CD4-positive, alpha-beta T cell treated with Interleukin-4 for 4 hours (primary cell): ENCODE results near the gene LTBP2.
"Not testable (repeated sequence)": the region's sequence is repeated elsewhere in the genome, so short reads cannot be mapped to it uniquely, and the experiment has no call there.

ENCODE experiments used
- DNase-seq: peaks from one replicate; pipeline ENCODE4 v3.0.0-alpha.2; 2020

LTBP2 gene

DNA sequence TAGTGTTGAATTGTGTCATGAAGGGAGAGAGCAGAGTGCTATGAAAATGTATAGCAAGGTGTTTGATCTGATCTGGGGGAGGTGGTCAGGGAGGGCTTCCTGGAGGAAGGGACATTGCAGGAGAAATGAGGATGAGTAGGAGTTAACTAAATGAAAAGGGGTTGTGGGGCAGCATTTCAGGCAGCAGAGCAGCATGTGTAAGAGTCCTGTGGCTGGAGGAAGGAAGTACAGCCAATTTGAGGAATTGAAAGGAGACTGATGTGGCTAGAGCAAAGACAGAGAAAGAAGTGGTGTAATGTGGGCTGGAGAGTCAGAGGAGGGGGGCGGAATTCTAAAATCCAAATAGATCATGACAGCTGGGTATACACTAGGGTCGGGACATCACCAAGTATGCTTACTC is 139.4 kb downstream of the LTBP2 start:
- DNase-seq: no peak

DNA sequence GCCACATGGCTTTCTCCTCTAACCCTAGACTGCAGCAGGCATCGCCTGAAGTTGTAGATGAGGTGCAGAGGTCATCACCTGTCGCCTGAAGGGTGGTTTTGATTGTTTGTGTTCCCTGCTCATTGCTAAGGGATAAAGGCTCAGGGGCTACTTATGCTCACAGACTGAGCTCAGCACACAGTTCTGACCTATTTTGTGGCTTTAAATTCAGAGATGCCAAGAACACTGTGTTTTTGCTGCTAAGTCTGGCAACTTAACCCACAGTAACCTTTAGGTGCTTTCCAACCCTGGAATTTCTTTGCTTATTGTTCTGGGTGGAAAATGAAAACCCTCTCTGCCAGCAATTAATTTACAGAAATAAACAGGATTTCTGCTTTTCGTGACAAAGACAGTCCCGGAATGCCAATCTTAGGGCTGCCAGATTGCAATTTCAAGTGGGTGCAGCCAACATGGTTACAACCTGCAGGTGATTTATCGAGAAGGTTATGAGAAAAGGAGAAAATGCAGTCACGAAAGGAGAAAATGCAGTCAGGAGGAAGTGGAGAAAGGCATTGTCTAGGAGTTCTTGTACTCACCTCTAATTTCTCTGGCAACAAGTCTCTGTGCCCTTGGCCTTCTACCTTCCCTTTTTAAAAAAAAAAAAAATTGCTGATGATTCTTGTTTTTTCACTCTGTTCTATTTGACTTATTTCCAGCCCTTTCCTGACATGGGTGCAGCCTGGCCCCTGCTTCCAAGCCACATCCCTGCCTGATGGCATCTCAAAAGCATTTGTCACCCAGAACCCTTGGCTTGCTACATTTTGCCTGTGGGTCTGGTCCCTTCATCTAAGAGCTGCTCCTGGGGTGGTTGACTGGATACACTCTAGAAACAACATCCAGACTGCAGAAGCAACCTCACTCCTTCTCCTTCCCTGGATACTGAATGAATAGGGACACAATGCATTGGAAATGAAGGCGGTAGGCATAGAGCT is 142.2 kb downstream of the LTBP2 start:
- no peak for DNase-seq

DNA sequence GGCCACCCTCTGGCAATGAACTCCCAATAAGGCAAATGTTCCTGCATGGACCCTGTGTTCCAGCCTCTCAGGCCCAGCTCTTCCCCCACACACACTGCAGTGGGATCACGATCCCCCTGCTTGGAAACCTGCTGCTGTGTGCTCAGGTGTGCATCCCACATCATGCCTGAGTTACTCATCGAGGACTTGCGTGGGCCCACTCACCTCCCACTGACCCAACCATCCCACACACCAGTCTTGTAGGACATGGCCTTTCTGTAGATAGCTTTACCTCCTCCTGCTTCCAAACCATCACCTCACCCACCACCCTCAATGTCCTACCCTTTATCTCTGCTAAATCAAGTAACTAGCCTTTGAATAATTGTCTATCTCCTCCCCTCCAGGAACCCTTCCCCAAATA is 143.5 kb downstream of the LTBP2 start:
- no peak for DNase-seq

DNA sequence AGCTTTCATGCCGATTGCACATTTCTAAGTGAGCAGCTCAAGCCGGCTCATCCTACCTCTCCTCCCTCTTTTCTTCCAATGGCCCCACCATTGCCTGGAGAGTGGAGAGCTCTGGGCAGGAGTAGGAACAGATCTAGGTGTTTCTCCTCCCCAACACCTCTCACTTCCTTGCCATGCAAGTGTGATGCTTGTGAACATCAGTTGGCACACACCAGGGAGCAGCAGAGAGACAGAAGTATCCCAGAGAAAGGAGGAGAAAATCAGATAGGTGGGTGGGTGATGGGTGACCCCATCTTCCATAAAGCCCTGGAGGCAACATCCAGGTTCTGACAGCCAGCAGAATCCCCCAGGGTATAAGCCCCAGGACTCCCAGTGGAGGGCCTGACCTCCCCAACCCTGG is 146.7 kb downstream of the LTBP2 start:
- no peak for DNase-seq

DNA sequence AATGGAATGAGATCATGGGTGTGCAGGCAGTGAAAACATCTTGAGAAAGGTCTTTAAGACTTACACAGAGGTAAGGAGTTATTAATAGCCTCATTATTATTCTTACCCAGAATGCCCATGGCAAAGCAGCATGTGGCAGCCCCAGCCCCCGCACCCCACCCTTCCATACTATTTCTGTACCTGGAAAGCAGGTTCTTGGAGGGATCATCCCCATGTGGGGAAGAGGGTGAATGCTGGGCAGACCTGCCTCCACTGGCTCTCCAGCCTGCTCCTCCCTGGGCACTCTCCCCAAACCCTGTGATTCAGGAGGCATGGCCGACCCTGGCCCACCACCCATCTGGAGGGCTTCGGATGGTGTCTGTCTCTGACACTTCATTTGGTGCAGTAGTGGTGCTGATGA is 147.3 kb downstream of the LTBP2 start:
- no peak for DNase-seq

DNA sequence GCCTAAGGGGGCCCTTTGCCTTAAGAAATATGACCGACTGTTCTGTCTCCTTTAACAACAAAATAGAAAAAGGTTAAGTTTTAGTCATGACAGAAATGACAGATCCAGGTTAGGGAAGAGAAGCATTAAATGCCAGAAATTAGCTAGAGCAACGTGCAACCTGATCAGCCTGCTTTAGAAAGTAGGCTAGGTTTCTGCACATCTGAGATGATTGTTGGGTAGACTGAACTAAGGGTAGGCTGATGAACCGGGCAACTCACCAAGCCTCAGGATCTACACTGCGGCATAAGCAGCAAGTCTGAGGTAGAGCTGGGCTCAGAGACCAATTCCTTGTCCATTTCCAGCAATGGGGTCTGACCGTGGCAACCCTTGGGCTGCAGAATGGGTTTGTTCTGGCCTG is 148.3 kb downstream of the LTBP2 start:
- no peak for DNase-seq

DNA sequence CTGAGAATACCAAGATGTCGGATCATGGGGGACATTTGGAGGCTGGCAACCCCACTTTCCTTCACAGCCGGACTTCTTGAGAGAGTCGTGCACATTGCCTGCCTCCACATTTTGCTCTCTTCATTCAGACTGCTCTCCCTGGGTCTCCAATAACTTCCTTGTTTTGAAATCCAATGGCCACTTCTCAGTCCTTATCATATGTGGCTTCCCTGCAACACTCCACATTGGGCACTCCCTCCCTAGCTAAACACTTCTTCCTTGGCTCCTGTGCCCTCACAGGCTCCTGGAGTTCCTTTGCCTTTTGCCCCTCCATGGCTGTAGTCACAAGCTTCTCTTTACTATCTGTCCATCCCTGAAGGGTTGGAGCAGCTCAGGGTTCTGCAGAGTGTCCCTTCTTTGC is 149.0 kb downstream of the LTBP2 start:
- no peak for DNase-seq

DNA sequence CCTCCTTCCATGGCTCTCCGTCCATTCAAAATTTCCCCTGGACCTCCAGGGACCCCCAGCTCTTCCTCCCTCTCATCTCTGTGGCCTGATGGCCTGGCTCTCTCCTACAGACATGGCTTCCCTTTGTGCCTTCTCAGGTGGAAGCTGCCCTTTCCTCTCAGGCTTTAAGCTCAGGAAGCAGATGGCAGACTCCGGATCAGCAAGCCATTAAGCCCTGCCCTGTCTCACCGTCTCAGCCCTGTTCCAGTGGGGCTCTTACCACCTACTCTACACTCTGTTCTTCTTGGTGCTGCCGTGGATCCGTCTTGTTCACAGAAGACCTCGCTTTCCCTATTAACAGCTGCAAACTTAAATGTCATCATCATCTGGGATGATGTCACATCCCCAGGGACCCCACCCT is 152.1 kb downstream of the LTBP2 start:
- DNase-seq: no peak

DNA sequence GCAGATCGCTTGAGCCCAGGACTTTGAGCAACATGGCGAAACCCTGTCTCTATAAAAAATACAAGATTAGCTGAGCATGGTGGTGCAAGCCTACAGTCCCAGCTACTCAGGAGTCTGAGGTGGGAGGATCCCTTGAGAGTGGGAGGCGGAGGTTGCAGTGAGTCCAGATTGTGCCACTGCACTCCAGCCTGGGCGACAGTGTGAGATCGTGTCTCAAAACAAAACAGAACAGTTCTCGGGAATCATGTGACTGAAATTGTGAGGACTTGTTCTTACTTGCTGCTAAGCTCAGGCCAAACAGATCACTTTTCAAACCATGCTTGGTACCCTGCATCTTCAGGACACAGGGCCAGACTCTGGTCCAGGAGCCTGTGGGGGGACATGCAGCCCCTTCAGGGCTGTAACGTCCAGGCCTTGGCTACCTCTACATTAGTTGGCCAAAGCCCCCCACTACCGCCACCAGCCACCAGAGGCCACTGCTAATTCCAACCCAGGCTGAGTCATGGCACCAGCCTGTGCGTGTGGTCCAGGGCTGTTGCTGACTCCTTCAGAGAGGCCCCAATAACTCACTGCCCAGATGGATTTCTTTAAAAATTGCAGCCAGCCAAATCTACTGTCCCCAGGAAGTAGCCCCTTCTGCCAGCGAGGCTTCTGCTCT is 152.6 kb downstream of the LTBP2 start:
- no peak for DNase-seq

DNA sequence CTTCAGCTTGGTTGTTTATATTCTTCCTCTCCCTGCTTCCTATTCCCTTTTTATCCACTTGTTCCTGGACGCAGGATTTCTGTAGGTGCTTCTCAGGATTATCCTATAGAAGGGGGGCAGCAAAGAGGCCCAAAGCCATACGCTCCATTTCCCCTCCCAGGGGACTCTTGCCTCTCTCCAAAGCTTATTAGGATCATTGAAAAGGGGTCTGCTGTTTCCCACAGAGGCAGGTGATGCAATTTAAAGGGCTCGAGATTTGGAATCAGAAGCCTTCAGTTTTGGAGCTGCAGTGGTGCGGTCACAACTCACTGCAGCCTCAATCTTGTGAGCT is 154.5 kb downstream of the LTBP2 start:
- no peak for DNase-seq

DNA sequence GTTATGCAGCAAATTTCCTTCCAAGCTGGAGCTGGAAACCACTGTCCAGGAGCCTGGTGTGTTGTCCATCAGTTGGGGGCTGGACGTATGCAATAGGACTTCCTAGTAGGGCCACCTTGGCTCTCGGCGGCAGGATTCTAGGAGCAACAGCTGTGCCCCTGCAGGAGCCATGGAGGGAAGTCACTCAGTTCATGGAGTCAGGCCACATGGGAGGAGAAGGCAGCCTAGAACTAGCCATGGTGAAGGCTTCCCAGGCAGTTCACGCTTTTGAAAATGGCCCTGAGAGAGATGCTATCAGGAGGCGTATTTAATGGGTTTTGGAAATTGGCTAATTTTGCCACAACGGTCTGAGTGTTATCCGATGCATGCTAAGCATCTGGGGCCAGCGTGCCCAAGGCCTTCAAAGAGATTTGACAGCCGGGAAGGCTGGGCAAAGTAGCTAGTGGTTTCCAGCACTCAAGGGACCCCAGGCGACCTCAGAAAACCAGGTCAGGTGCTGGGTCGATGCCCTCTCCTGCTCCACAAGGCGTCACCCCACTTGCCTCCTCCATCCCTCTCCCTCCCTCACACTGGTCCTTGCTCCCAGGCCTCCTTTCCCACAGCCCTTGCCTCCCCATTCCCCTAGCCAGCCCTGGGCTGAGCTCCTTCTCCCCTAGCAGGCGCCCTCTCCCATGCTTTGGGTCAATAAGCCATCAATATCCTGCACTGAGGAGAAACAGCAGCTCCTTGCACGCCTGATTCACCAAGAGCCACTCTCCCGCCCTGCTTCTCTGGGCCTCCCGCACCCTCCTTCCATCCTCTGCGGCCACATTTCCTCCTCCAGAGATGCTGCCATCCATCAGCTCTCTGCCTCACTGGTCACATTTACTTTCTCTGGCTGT is 155.1 kb downstream of the LTBP2 start:
- no peak for DNase-seq

DNA sequence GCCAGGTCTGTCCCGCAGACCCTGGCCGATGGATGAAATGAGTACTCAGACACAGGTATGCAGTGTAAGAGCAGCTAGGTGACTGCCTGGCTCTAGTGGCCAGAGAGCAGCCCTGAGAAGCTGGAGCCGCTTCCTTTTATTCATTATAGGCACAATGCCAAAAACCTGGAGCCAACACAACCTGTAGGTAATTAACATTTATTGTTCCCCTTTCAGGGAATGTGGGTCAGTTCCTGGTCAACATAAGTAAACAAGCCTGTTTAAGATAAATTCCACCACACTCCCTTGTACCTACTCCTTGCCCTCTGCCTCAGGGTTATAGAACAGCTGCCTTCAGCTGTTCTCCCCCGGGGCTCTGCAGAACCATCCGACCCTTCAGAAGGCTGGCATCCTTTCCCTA is 157.6 kb downstream of the LTBP2 start:
- not testable (repeated sequence) for DNase-seq
